A673 (cell line): ENCODE results near the gene SEC61B. TPM values are rescaled to one million over a fixed set of nuclear protein-coding genes. Genes with fewer than 3 reads are reported as not detected.

ENCODE experiments used
- BruUV-seq: library from RNA; stranded (reverse); fragments of 400-500 nt; replicated peaks from 2 replicates; lab custom pipeline; 2021; lab: Mats Ljungman, UMichigan
- CTCF ChIA-PET: fragments of 300-600 bp; sonication (Branson Sonifier 250); formaldehyde crosslinking; loops from one replicate; lab custom pipeline; 2022; ENCODE audit warnings: antibody characterized with exemption; lab: Charles Lee
- POLR2A ChIA-PET: fragments of 300-600 bp; sonication (Branson Sonifier 250); formaldehyde crosslinking; loops from one replicate; lab custom pipeline; 2022; ENCODE audit warnings: antibody characterized with exemption; ENCODE audit not compliant: low non-redundant PET; lab: Charles Lee
- DNase-seq: peaks from one replicate; pipeline ENCODE4 v3.0.0-alpha.2; 2015; ENCODE audit warnings: low spot score
- H3K27ac ChIP-seq: fragments of 200-600 bp; sonication (generic); 2 replicates; pipeline ENCODE4 v1.5.1; 2016; ENCODE audit warnings: mixed run types, low read depth, mild to moderate bottlenecking, mixed read lengths, antibody characterized with exemption, low read length; ENCODE audit not compliant: poor library complexity, severe bottlenecking
- H3K27me3 ChIP-seq: fragments of 200-600 bp; sonication (generic); replicated peaks from 2 replicates; pipeline ENCODE4 v1.6.1; 2017; ENCODE audit warnings: mixed run types, low read depth, mild to moderate bottlenecking, mixed read lengths, antibody characterized with exemption, low read length; ENCODE audit not compliant: insufficient read depth, poor library complexity
- H3K36me3 ChIP-seq: fragments of 200-600 bp; sonication (generic); 2 replicates; pipeline ENCODE4 v1.6.1; 2016; ENCODE audit warnings: mixed run types, mild to moderate bottlenecking, mixed read lengths, antibody characterized with exemption, low read length; ENCODE audit not compliant: insufficient read depth, poor library complexity, severe bottlenecking
- H3K4me1 ChIP-seq: fragments of 200-600 bp; sonication (generic); 2 replicates; pipeline ENCODE4 v1.6.1; 2017; ENCODE audit warnings: mixed run types, mild to moderate bottlenecking, mixed read lengths, antibody characterized with exemption, low read length; ENCODE audit not compliant: insufficient read depth, poor library complexity, severe bottlenecking
- H3K4me3 ChIP-seq: fragments of 200-600 bp; sonication (generic); 2 replicates; pipeline ENCODE4 v1.5.1; 2016; ENCODE audit warnings: low read depth, mixed run types, mild to moderate bottlenecking, mixed read lengths, low read length; ENCODE audit not compliant: poor library complexity, severe bottlenecking
- H3K9me3 ChIP-seq: fragments of 200-600 bp; sonication (generic); 2 replicates; pipeline ENCODE4 v1.6.1; 2016; ENCODE audit warnings: mixed run types, low read depth, mild to moderate bottlenecking, mixed read lengths, antibody characterized with exemption, low read length; ENCODE audit not compliant: poor library complexity, severe bottlenecking
- EZH2 ChIP-seq: fragments of 200-600 bp; sonication (generic); IDR thresholded peaks from 2 replicates; pipeline ENCODE4 v1.6.1; 2017; ENCODE audit warnings: borderline replicate concordance, low read depth, mild to moderate bottlenecking, mixed read lengths, antibody characterized with exemption, low read length; ENCODE audit not compliant: poor library complexity, severe bottlenecking
- intact Hi-C: fragments of 100-400 bp; cut with micrococcal nuclease; formaldehyde crosslinking; loops from one replicate; pipeline ENCODE4 v1.10.0; 2022; ENCODE audit not compliant: unreplicated experiment
- total RNA-seq: library from RNA; stranded (reverse); gene quantifications from 2 replicates; pipeline ENCODE4 v1.2.3, GENCODE V29; 2021
- TF ChIP-seq, protein P1 (sequence below): fragments of 300-800, 200-600 bp; sonication (generic); conservative IDR thresholded peaks from 2 replicates; pipeline ENCODE4 v1.5.1; 2017; ENCODE audit warnings: low read depth, mild to moderate bottlenecking, antibody characterized with exemption, low read length, moderate library complexity, mixed read lengths

Gene SEC61B
- total RNA-seq, 1 experiment from 2014 or later, result 183 TPM

DNA sequence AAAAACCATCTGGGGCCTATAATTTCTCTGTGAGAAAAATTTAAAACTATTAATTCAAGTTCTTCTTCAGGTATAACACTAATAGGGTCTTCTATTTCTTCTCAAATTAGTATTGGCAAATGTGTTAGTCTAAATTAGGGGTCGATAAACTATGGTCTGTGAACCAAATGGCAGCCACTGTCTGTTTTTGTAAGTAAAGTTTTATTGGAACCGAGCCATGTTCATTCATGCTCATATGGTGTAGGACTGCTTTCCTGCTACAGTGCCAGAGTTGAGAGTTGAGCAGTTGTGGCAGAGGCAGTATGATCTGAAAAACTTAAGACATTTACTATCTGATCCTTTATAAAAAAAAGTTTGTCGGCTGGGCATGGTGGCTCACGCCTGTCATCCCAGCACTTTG is 29.1 kb downstream of the SEC61B start:
- DNase-seq, result no peak
- POLR2A ChIA-PET, result no interaction called here
- TF ChIP-seq, protein P1, sequence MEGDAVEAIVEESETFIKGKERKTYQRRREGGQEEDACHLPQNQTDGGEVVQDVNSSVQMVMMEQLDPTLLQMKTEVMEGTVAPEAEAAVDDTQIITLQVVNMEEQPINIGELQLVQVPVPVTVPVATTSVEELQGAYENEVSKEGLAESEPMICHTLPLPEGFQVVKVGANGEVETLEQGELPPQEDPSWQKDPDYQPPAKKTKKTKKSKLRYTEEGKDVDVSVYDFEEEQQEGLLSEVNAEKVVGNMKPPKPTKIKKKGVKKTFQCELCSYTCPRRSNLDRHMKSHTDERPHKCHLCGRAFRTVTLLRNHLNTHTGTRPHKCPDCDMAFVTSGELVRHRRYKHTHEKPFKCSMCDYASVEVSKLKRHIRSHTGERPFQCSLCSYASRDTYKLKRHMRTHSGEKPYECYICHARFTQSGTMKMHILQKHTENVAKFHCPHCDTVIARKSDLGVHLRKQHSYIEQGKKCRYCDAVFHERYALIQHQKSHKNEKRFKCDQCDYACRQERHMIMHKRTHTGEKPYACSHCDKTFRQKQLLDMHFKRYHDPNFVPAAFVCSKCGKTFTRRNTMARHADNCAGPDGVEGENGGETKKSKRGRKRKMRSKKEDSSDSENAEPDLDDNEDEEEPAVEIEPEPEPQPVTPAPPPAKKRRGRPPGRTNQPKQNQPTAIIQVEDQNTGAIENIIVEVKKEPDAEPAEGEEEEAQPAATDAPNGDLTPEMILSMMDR, result no peak
- TF ChIP-seq EZH2, result no peak
- BruUV-seq, result no TSS peak
- Histone ChIP-seq H3K4me3 (no peak overlapping the region), H3K9me3 (no peaks in the 10 kb centered on the region), H3K27me3 (no peaks in the 10 kb centered on the region), H3K4me1 (no peaks in the 10 kb centered on the region), H3K27ac (no peak overlapping the region), H3K36me3 (no peaks in the 10 kb centered on the region)
- CTCF ChIA-PET, result no interaction called here
- intact Hi-C loops, result no loop called here

DNA sequence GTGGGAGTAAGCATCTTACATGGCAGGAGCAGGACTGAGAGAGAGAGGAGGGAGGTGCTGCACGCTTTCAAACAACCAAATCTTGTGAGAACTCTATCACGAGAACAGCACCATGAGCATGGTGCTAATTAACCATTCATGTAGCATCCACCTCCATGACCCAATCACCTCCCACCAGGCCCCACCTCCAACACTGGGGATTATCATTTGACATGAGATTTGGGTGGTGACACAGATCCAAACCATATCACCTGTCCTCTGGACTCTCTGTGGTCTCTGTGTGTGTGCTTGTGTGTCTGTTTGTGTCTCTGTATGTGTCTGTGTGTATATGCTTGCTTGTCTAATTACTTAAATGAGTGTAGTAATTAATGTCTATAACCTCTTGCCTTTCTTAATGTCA is 31.1 kb downstream of the SEC61B start:
- DNase-seq, result no peak
- Histone ChIP-seq H3K36me3 (no peaks in the 10 kb centered on the region), H3K4me1 (no peaks in the 10 kb centered on the region), H3K9me3 (no peaks in the 10 kb centered on the region), H3K27ac (no peak overlapping the region), H3K4me3 (no peak overlapping the region), H3K27me3 (no peaks in the 10 kb centered on the region)
- BruUV-seq, result no TSS peak
- ChIA-PET POLR2A (no interaction called here), CTCF (no interaction called here)
- intact Hi-C loops, result no loop called here
- no peak for TF ChIP-seq EZH2
- TF ChIP-seq, protein P1, result no peak

DNA sequence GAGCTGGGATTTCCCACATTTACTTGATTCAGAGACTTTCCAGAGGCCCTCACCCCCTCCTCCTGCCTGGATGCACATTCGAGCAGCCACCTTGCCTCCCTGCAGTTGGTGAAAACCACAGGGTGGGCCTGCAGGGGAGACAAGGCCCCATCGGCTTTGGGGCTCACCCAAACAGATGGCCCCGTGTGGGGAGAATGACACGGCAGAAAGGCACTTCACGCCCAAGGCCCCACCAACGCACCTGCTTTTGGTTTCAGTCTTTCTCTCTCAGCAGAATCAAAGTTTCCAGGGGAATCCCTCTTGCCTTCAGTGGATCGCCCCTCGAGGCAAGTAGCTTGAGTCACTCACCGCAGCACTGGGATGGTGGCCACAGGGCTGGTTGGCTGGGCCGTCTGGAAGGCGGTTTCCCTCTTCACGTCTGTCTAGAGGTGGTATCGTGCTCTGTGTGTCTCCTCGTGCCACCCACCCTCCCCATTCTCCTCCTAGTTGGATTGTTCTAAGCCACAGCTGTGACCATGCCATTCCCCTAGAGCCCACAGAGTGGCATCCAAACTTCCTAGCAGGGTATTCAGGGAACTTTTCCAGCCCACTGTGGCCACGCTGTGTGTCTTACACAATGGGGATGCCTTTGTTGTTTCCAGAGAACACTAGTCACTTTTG is 31.8 kb downstream of the SEC61B start:
- no peak for DNase-seq
- H3K4me1 ChIP-seq, result no peaks in the 10 kb centered on the region
- POLR2A ChIA-PET, result no interaction called here
- CTCF ChIA-PET, result no interaction called here
- H3K27me3 ChIP-seq, result no peaks in the 10 kb centered on the region
- TF ChIP-seq EZH2, result no peak
- TF ChIP-seq, protein P1, result no peak
- no peak overlapping the region for H3K4me3 ChIP-seq
- H3K36me3 ChIP-seq, result no peaks in the 10 kb centered on the region
- H3K27ac ChIP-seq, result no peak overlapping the region
- no TSS peak for BruUV-seq
- intact Hi-C loops, result no loop called here
- no peaks in the 10 kb centered on the region for H3K9me3 ChIP-seq
